ENCODE data around the gene NRP2.

The NRP2 gene

GRCh38 chr2:205686783-205687640 lies 4.7 kb downstream of the NRP2 start:
- DNase-seq (ENCODE audit: low read depth): no peak

GRCh38 chr2:205687641-205687956 lies 5.3 kb downstream of the NRP2 start:
- DNase-seq (ENCODE audit: low read depth): no peak

GRCh38 chr2:205688417-205689200 lies 6.3 kb downstream of the NRP2 start:
- DNase-seq (ENCODE audit: low read depth): no peak

GRCh38 chr2:205689820-205690219 lies 7.5 kb downstream of the NRP2 start:
- no peak for DNase-seq (ENCODE audit: low read depth)

GRCh38 chr2:205692104-205692503 lies 9.8 kb downstream of the NRP2 start:
- DNase-seq (ENCODE audit: low read depth): peak; percentile 48

GRCh38 chr2:205694256-205694655 lies 12.0 kb downstream of the NRP2 start:
- no peak for DNase-seq (ENCODE audit: low read depth)

GRCh38 chr2:205695460-205695991 lies 13.2 kb downstream of the NRP2 start:
- DNase-seq (ENCODE audit: low read depth): peak; percentile 86

GRCh38 chr2:205696331-205696926 lies 14.1 kb downstream of the NRP2 start:
- DNase-seq (ENCODE audit: low read depth): no peak

GRCh38 chr2:205696927-205697441 lies 14.7 kb downstream of the NRP2 start:
- no peak for DNase-seq (ENCODE audit: low read depth)

- no peak for DNase-seq (ENCODE audit: low read depth)
Observed at GRCh38 chr2:205698286-205699268, 16.3 kb downstream of the NRP2 start.

- no peak for DNase-seq (ENCODE audit: low read depth)
Observed at GRCh38 chr2:205699515-205700289, 17.4 kb downstream of the NRP2 start.

GRCh38 chr2:205700331-205701132 lies 18.2 kb downstream of the NRP2 start:
- peak; percentile 67 for DNase-seq (ENCODE audit: low read depth)

GRCh38 chr2:205701509-205701908 lies 19.2 kb downstream of the NRP2 start:
- no peak for DNase-seq (ENCODE audit: low read depth)

GRCh38 chr2:205702576-205702975 lies 20.3 kb downstream of the NRP2 start:
- DNase-seq (ENCODE audit: low read depth): no peak

GRCh38 chr2:205703471-205704126 lies 21.3 kb downstream of the NRP2 start:
- DNase-seq (ENCODE audit: low read depth): no peak

- peak; percentile 73 for DNase-seq (ENCODE audit: low read depth)
Observed at GRCh38 chr2:205704127-205704741, 21.9 kb downstream of the NRP2 start.

- DNase-seq (ENCODE audit: low read depth): no peak
Observed at GRCh38 chr2:205705511-205706349, 23.4 kb downstream of the NRP2 start.

Data from fibroblast of gingiva (primary cell).